OCI-LY1 (cell line): ENCODE data around the gene ROBO1.

ENCODE experiments used
- H2AFZ ChIP-seq: fragments of 200-600 bp; sonication (generic), shearing (Covaris generic); 2 replicates; pipeline ENCODE4 v1.6.0; 2014; ENCODE audit warnings: antibody characterized with exemption, mild to moderate bottlenecking, low read length
- H3F3A ChIP-seq: fragments of 200-600 bp; sonication (generic), shearing (Covaris generic); 2 replicates; pipeline ENCODE4 v1.6.0; 2014; ENCODE audit warnings: mild to moderate bottlenecking, antibody characterized with exemption, low read length, moderate library complexity; ENCODE audit not compliant: insufficient read depth
- H3K27ac ChIP-seq: fragments of 200-600 bp; sonication (generic); 2 replicates; pipeline ENCODE4 v1.5.1; 2014; ENCODE audit warnings: low read length, mixed run types, mild to moderate bottlenecking, low read depth; ENCODE audit not compliant: poor library complexity, severe bottlenecking
- H3K27me3 ChIP-seq: fragments of 200-600 bp; sonication (generic); 2 replicates; pipeline ENCODE4 v1.6.0; 2014; ENCODE audit warnings: antibody characterized with exemption, mild to moderate bottlenecking, low read length, moderate library complexity; ENCODE audit not compliant: insufficient read depth
- H3K36me3 ChIP-seq: fragments of 200-600 bp; sonication (generic); 2 replicates; pipeline ENCODE4 v1.6.1; 2014; ENCODE audit warnings: mild to moderate bottlenecking, antibody characterized with exemption, low read length, moderate library complexity, mixed read lengths; ENCODE audit not compliant: insufficient read depth
- H3K4me1 ChIP-seq: fragments of 200-600 bp; sonication (generic); 2 replicates; pipeline ENCODE4 v1.5.1; 2014; ENCODE audit warnings: mild to moderate bottlenecking, low read length, moderate library complexity; ENCODE audit not compliant: insufficient read depth, severe bottlenecking
- H3K4me2 ChIP-seq: fragments of 200-600 bp; sonication (generic), shearing (Covaris generic); 2 replicates; pipeline ENCODE4 v1.6.1; 2014; ENCODE audit warnings: low read length
- H3K4me3 ChIP-seq: fragments of 200-600 bp; sonication (generic); 2 replicates; pipeline ENCODE4 v1.5.1; 2014; ENCODE audit warnings: low read length, low read depth, mild to moderate bottlenecking, mixed read lengths; ENCODE audit not compliant: poor library complexity, severe bottlenecking
- H3K79me2 ChIP-seq: fragments of 200-600 bp; shearing (Covaris generic); 2 replicates; pipeline ENCODE4 v1.6.1; 2016; ENCODE audit warnings: mixed run types, low read length, mixed read lengths; ENCODE audit not compliant: insufficient read depth
- H3K9ac ChIP-seq: fragments of 200-600 bp; sonication (generic), shearing (Covaris generic); 2 replicates; pipeline ENCODE4 v1.6.1; 2014; ENCODE audit warnings: mild to moderate bottlenecking, low read length, mixed read lengths
- H3K9me2 ChIP-seq: fragments of 200-600 bp; sonication (generic), shearing (Covaris generic); 2 replicates; pipeline ENCODE4 v1.6.1; 2014; ENCODE audit warnings: low read depth, mild to moderate bottlenecking, low read length, mixed read lengths
- H3K9me3 ChIP-seq: fragments of 200-600 bp; shearing (Covaris generic); 2 replicates; pipeline ENCODE4 v1.6.1; 2014; ENCODE audit warnings: low read length, mixed read lengths
- H4K20me1 ChIP-seq: fragments of 200-600 bp; sonication (generic), shearing (Covaris generic); 2 replicates; pipeline ENCODE4 v1.6.0; 2016; ENCODE audit warnings: mild to moderate bottlenecking, low read length; ENCODE audit not compliant: insufficient read depth
- CTCF ChIP-seq: fragments of 200-600 bp; sonication (generic), shearing (Covaris generic); IDR thresholded peaks from 2 replicates; pipeline ENCODE4 v1.5.1; 2017; ENCODE audit warnings: mild to moderate bottlenecking, antibody characterized with exemption, low read length, moderate library complexity, mixed read lengths
- EZH2 ChIP-seq: fragments of 200-600 bp; sonication (generic), shearing (Covaris generic); IDR thresholded peaks from 2 replicates; pipeline ENCODE4 v1.8.0; 2017; ENCODE audit warnings: borderline replicate concordance, mixed run types, mild to moderate bottlenecking, antibody characterized with exemption, low read length, moderate library complexity, mixed read lengths

Gene ROBO1

GRCh38 chr3:79184251-79184650 lies 583.5 kb downstream of the ROBO1 start:
- TF ChIP-seq EZH2 = no peak
- TF ChIP-seq CTCF = no peak
- H3K9ac ChIP-seq = no peak overlapping the region
- H3K4me1 ChIP-seq = no peaks in the 10 kb centered on the region
- no peaks in the 10 kb centered on the region for H3K27me3 ChIP-seq
- no peak overlapping the region for H3K4me2 ChIP-seq
- no peak overlapping the region for H2AFZ ChIP-seq
- H3K9me2 ChIP-seq = no peaks in the 10 kb centered on the region
- H3K4me3 ChIP-seq = no peak overlapping the region
- H3K9me3 ChIP-seq = no peaks in the 10 kb centered on the region
- H3F3A ChIP-seq = no peaks in the 10 kb centered on the region
- H4K20me1 ChIP-seq = no peaks in the 10 kb centered on the region
- no peak overlapping the region for H3K27ac ChIP-seq
- no peaks in the 10 kb centered on the region for H3K79me2 ChIP-seq
- H3K36me3 ChIP-seq = no peaks in the 10 kb centered on the region

GRCh38 chr3:79183496-79183895 lies 584.3 kb downstream of the ROBO1 start:
- no peak overlapping the region for H3K4me2 ChIP-seq
- H3K4me1 ChIP-seq = no peaks in the 10 kb centered on the region
- no peaks in the 10 kb centered on the region for H3K9me2 ChIP-seq
- no peak overlapping the region for H3K9ac ChIP-seq
- H3K27me3 ChIP-seq = no peaks in the 10 kb centered on the region
- H3K79me2 ChIP-seq = no peaks in the 10 kb centered on the region
- H4K20me1 ChIP-seq = no peaks in the 10 kb centered on the region
- H3K36me3 ChIP-seq = no peaks in the 10 kb centered on the region
- no peaks in the 10 kb centered on the region for H3K9me3 ChIP-seq
- H3K27ac ChIP-seq = no peak overlapping the region
- H2AFZ ChIP-seq = no peak overlapping the region
- H3F3A ChIP-seq = no peaks in the 10 kb centered on the region
- TF ChIP-seq CTCF (no peak), EZH2 (no peak)
- no peak overlapping the region for H3K4me3 ChIP-seq

DNA sequence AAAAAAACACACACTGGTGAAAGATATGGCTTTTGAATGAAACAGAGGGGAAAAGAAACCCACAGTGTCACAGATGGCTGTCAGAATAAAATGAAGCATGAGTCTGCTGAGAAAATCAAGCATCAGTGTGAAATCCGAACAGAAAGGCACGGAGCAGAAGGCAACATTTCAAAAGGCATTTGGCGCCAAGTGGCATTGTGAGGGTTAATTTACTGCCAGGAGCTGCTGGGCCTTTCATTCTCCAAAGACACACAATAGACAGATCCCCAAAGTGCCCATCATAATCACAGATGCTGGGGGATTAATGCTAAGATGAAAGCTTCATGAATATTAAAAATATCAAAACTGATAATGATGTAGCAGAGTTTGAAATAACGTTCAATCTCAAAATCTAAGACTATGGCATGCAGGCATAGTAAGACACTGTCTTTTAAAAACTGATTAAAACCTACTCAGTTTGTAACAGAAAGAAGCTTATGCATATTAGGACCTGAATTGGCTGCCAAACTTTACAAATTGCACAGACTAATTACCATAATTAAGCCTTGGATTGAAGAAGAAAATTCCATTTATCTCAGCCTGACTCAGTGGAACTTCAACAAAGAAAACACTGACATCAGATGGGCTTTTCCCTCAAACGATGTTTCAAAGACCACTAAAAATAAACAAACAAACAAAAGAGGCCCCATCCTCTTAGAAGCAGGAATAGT lies 589.2 kb downstream of the ROBO1 start:
- no peak overlapping the region for H3K4me3 ChIP-seq
- H3K27ac ChIP-seq = no peak overlapping the region
- TF ChIP-seq CTCF (no peak), EZH2 (no peak)
- no peaks in the 10 kb centered on the region for H3K27me3 ChIP-seq
- no peaks in the 10 kb centered on the region for H3K4me1 ChIP-seq
- H4K20me1 ChIP-seq = no peaks in the 10 kb centered on the region
- no peaks in the 10 kb centered on the region for H3K9me3 ChIP-seq
- H3K4me2 ChIP-seq = no peak overlapping the region
- H3K9me2 ChIP-seq = no peaks in the 10 kb centered on the region
- H3K79me2 ChIP-seq = no peaks in the 10 kb centered on the region
- H3K36me3 ChIP-seq = no peaks in the 10 kb centered on the region
- no peak overlapping the region for H3K9ac ChIP-seq
- no peak overlapping the region for H2AFZ ChIP-seq
- no peaks in the 10 kb centered on the region for H3F3A ChIP-seq
